H9 (cell line): Measurements from ENCODE around the gene TTR. TPM values are rescaled to one million over a fixed set of nuclear protein-coding genes. Genes with fewer than 3 reads are reported as not detected.

ENCODE experiments used
- DNase-seq: peaks from one replicate; pipeline ENCODE4 v3.0.0-alpha.2; 2017
- H2AFZ ChIP-seq: one replicate; pipeline ENCODE4 v1.6.1; 2013; ENCODE audit warnings: mild to moderate bottlenecking, low read length, control low read depth, moderate library complexity
- H2AK5ac ChIP-seq: 2 replicates; pipeline ENCODE4 v1.6.1; 2013; ENCODE audit warnings: low read length, control low read depth, mixed read lengths; ENCODE audit not compliant: insufficient read length
- H2BK120ac ChIP-seq: one replicate; pipeline ENCODE4 v1.6.1; 2013; ENCODE audit warnings: low read depth, mild to moderate bottlenecking, low read length, control low read depth, inconsistent platforms; ENCODE audit not compliant: poor library complexity, severe bottlenecking
- H2BK12ac ChIP-seq: 2 replicates; pipeline ENCODE4 v1.6.1; 2013; ENCODE audit warnings: low read length, control low read depth, mixed read lengths, low read depth; ENCODE audit not compliant: insufficient read length
- H2BK15ac ChIP-seq: 2 replicates; pipeline ENCODE4 v1.6.1; 2013; ENCODE audit warnings: low read depth, low read length, control low read depth
- H2BK20ac ChIP-seq: one replicate; pipeline ENCODE4 v1.6.1; 2013; ENCODE audit warnings: low read depth, mild to moderate bottlenecking, low read length, control low read depth, inconsistent platforms; ENCODE audit not compliant: poor library complexity, severe bottlenecking
- H2BK5ac ChIP-seq: 2 replicates; pipeline ENCODE4 v1.6.1; 2013; ENCODE audit warnings: low read length, control low read depth, mixed read lengths; ENCODE audit not compliant: insufficient read length
- H3K14ac ChIP-seq: 2 replicates; pipeline ENCODE4 v1.6.1; 2013; ENCODE audit warnings: low read length, control low read depth; ENCODE audit not compliant: insufficient read depth
- H3K18ac ChIP-seq: 2 replicates; pipeline ENCODE4 v1.6.1; 2013; ENCODE audit warnings: low read depth, mild to moderate bottlenecking, mixed read lengths, low read length, control low read depth; ENCODE audit not compliant: insufficient read length
- H3K23ac ChIP-seq: 2 replicates; pipeline ENCODE4 v1.6.1; 2013; ENCODE audit warnings: low read length, control low read depth, mixed read lengths, low read depth; ENCODE audit not compliant: insufficient read length
- H3K23me2 ChIP-seq: 2 replicates; pipeline ENCODE4 v1.6.1; 2013; ENCODE audit warnings: low read depth, mild to moderate bottlenecking, mixed read lengths, low read length, control low read depth; ENCODE audit not compliant: insufficient read length, poor library complexity, severe bottlenecking
- H3K27ac ChIP-seq: 2 replicates; pipeline ENCODE4 v1.5.1; 2013; ENCODE audit warnings: low read length, control low read depth, mixed read lengths, low read depth; ENCODE audit not compliant: insufficient read length
- H3K27me3 ChIP-seq: 2 replicates; pipeline ENCODE4 v1.6.1; 2013; ENCODE audit warnings: low read length, control low read depth, inconsistent platforms; ENCODE audit not compliant: insufficient read depth
- H3K4ac ChIP-seq: 2 replicates; pipeline ENCODE4 v1.6.1; 2013; ENCODE audit warnings: low read depth, mild to moderate bottlenecking, control low read depth, inconsistent platforms, low read length, moderate library complexity
- H3K4me1 ChIP-seq: 2 replicates; pipeline ENCODE4 v1.6.1; 2013; ENCODE audit warnings: low read length, control low read depth, inconsistent platforms; ENCODE audit not compliant: insufficient read depth
- H3K4me2 ChIP-seq: 2 replicates; pipeline ENCODE4 v1.6.1; 2013; ENCODE audit warnings: low read length, control low read depth, mixed read lengths; ENCODE audit not compliant: insufficient read length, insufficient read depth
- H3K56ac ChIP-seq: 2 replicates; pipeline ENCODE4 v1.6.1; 2013; ENCODE audit warnings: low read depth, mild to moderate bottlenecking, mixed read lengths, low read length, control low read depth; ENCODE audit not compliant: insufficient read length
- H3K79me1 ChIP-seq: 2 replicates; pipeline ENCODE4 v1.6.1; 2013; ENCODE audit warnings: low read depth, mild to moderate bottlenecking, moderate library complexity, low read length, control low read depth, inconsistent platforms; ENCODE audit not compliant: insufficient read depth, poor library complexity, severe bottlenecking
- H3K79me2 ChIP-seq: 2 replicates; pipeline ENCODE4 v1.6.1; 2013; ENCODE audit warnings: low read length, control low read depth, inconsistent platforms; ENCODE audit not compliant: insufficient read depth
- H3K9ac ChIP-seq: 2 replicates; pipeline ENCODE4 v1.6.1; 2013; ENCODE audit warnings: low read length, control low read depth, mixed read lengths; ENCODE audit not compliant: insufficient read length; ENCODE audit errors: extremely low read depth
- H3K9me3 ChIP-seq: one replicate; pipeline ENCODE4 v1.6.1; 2013; ENCODE audit warnings: low read depth, low read length, inconsistent platforms; ENCODE audit not compliant: control insufficient read depth
- H3T11ph ChIP-seq: one replicate; pipeline ENCODE4 v1.6.1; 2013; ENCODE audit warnings: mild to moderate bottlenecking, low read length, control low read depth, inconsistent platforms
- H4K20me1 ChIP-seq: one replicate; pipeline ENCODE4 v1.6.1; 2013; ENCODE audit not compliant: control insufficient read depth, insufficient read length, insufficient read depth
- H4K5ac ChIP-seq: 2 replicates; pipeline ENCODE4 v1.6.1; 2013; ENCODE audit warnings: low read depth, mild to moderate bottlenecking, mixed read lengths, low read length, control low read depth; ENCODE audit not compliant: insufficient read length
- H4K8ac ChIP-seq: replicated peaks from 2 replicates; pipeline ENCODE4 v1.6.1; 2013; ENCODE audit warnings: low read length, control low read depth, mixed read lengths, low read depth; ENCODE audit not compliant: insufficient read length
- H4K91ac ChIP-seq: 2 replicates; pipeline ENCODE4 v1.6.1; 2013; ENCODE audit warnings: low read depth, mild to moderate bottlenecking, moderate library complexity, mixed read lengths, low read length, control low read depth; ENCODE audit not compliant: insufficient read length
- H3K27ac Mint-ChIP-seq, 3 experiments: 2 replicates in 2 of 3; 3 replicates in 1 of 3; pipeline ENCODE4 v1.8.0; 2020 to 2021; ENCODE audit warnings: mixed read lengths in 3 of 3, mild to moderate bottlenecking in 1 of 3, moderate library complexity in 1 of 3
- H3K27me3 Mint-ChIP-seq: 2 replicates; pipeline ENCODE4 v1.8.0; 2021; ENCODE audit warnings: low read depth, mild to moderate bottlenecking, moderate library complexity, mixed read lengths
- H3K36me3 Mint-ChIP-seq, 3 experiments: 2 replicates in 2 of 3; 3 replicates in 1 of 3; pipeline ENCODE4 v1.8.0; 2020 to 2021; ENCODE audit warnings: low read depth in 3 of 3, mixed read lengths in 3 of 3; ENCODE audit not compliant: insufficient read depth in 1 of 3
- H3K4me1 Mint-ChIP-seq, 2 experiments: 2 replicates each; pipeline ENCODE4 v1.8.0; 2020; ENCODE audit warnings: mixed read lengths in 2 of 2
- H3K4me3 Mint-ChIP-seq, 2 experiments: 2 replicates in 1 of 2; 3 replicates in 1 of 2; pipeline ENCODE4 v1.8.0; 2020 to 2021; ENCODE audit warnings: mild to moderate bottlenecking in 2 of 2, mixed read lengths in 2 of 2, moderate library complexity in 1 of 2
- H3K9me3 Mint-ChIP-seq, 2 experiments: 2 replicates in 1 of 2; 3 replicates in 1 of 2; pipeline ENCODE4 v1.8.0; 2020; ENCODE audit warnings: mild to moderate bottlenecking in 2 of 2, mixed read lengths in 2 of 2, moderate library complexity in 1 of 2
- CTCF ChIP-seq: fragments of 200-600 bp; sonication (generic); conservative IDR thresholded peaks from 3 replicates; pipeline ENCODE4 v1.8.0; 2021; ENCODE audit warnings: antibody characterized with exemption, mild to moderate bottlenecking
- WGBS: extraction: QIAGEN DNeasy Blood & Tissue Kit; methylation state at CpG from one replicate; pipeline ENCODE4 v1.1.7; 2013; ENCODE audit warnings: missing lambda C conversion rate, low lambda C conversion rate, mixed read lengths; ENCODE audit not compliant: insufficient read length; ENCODE audit errors: extremely low coverage; 5-methylcytosine and 5-hydroxymethylcytosine counted together
- total RNA-seq: library from RNA; stranded (reverse); gene quantifications from 2 replicates; pipeline ENCODE4 v1.2.1, GENCODE V29; 2021

The TTR gene
- total RNA-seq, 1 experiment from 2014 or later, result not detected

DNA sequence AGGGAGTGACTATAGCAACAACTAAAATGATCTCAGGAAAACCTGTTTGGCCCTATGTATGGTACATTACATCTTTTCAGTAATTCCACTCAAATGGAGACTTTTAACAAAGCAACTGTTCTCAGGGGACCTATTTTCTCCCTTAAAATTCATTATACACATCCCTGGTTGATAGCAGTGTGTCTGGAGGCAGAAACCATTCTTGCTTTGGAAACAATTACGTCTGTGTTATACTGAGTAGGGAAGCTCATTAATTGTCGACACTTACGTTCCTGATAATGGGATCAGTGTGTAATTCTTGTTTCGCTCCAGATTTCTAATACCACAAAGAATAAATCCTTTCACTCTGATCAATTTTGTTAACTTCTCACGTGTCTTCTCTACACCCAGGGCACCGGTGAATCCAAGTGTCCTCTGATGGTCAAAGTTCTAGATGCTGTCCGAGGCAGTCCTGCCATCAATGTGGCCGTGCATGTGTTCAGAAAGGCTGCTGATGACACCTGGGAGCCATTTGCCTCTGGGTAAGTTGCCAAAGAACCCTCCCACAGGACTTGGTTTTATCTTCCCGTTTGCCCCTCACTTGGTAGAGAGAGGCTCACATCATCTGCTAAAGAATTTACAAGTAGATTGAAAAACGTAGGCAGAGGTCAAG is 955 bp downstream of the TTR start:
- Histone ChIP-seq H3K4ac (no peak overlapping the region), H2BK5ac (no peak overlapping the region), H3K9ac (no peak overlapping the region), H2BK12ac (no peak overlapping the region), H2BK20ac (no peak overlapping the region), H3T11ph (no peak overlapping the region), H3K27ac (no peak overlapping the region), H3K23me2 (no peaks in the 10 kb centered on the region), H3K4me1 (no peaks in the 10 kb centered on the region), H4K5ac (no peak overlapping the region), H3K27me3 (no peaks in the 10 kb centered on the region), H2BK120ac (no peak overlapping the region), H2BK15ac (no peak overlapping the region), H3K18ac (no peak overlapping the region), H4K91ac (no peak overlapping the region), H2AFZ (no peak overlapping the region), H3K23ac (no peak overlapping the region), H3K79me1 (no peaks in the 10 kb centered on the region), H4K8ac (no peak overlapping the region), H4K20me1 (no peaks in the 10 kb centered on the region), H3K56ac (no peak overlapping the region), H3K4me2 (no peak overlapping the region), H2AK5ac (no peak overlapping the region), H3K9me3 (no peaks in the 10 kb centered on the region), H3K79me2 (no peaks in the 10 kb centered on the region), H3K14ac (no peak overlapping the region)
- DNase-seq, result no peak
- no peaks in the 10 kb centered on the region for H3K36me3 Mint-ChIP-seq
- TF ChIP-seq CTCF, result no peak
- no peak overlapping the region for H3K4me3 Mint-ChIP-seq
- H3K27ac Mint-ChIP-seq, result no peak overlapping the region
- H3K27me3 Mint-ChIP-seq, result no peaks in the 10 kb centered on the region; the same call in 1 of the 2 replicates
- whole genome bisulfite sequencing, result no CpG with 5 or more reads among the region's 10 CpGs
- peaks cover 0 to 2% of the 10 kb centered on the region in 2 experiments; a peak in 1 of 4 replicates for H3K4me1 Mint-ChIP-seq
- H3K9me3 Mint-ChIP-seq, result no peaks in the 10 kb centered on the region
